ENCODE measurements around the gene PTGR3.
"Not testable (repeated sequence)": the region's sequence is repeated elsewhere in the genome, so short reads cannot be mapped to it uniquely, and the experiment has no call there.

The PTGR3 gene

GRCh38 chr18:75201282-75202270 is 7.4 kb downstream of the PTGR3 start:
- DNase-seq, result no peak

- DNase-seq, result no peak
Observed at GRCh38 chr18:75200605-75201280, 8.2 kb downstream of the PTGR3 start.

GRCh38 chr18:75200071-75200470 is 8.9 kb downstream of the PTGR3 start:
- DNase-seq, result no peak

GRCh38 chr18:75199327-75199726 is 9.6 kb downstream of the PTGR3 start:
- DNase-seq, result no peak

GRCh38 chr18:75198036-75198435 is 10.9 kb downstream of the PTGR3 start:
- DNase-seq, result no peak

- no peak for DNase-seq
Observed at GRCh38 chr18:75192899-75193298, 16.0 kb downstream of the PTGR3 start.

- DNase-seq, result no peak
Observed at GRCh38 chr18:75189696-75190095, 19.2 kb downstream of the PTGR3 start.

- not testable (repeated sequence) for DNase-seq
Observed at GRCh38 chr18:75187702-75188101, 21.2 kb downstream of the PTGR3 start.

GRCh38 chr18:75185460-75185859 is 23.5 kb downstream of the PTGR3 start:
- DNase-seq, result no peak

GRCh38 chr18:75183973-75184493 is 24.9 kb downstream of the PTGR3 start:
- DNase-seq, result no peak

GRCh38 chr18:75183524-75183923 is 25.4 kb downstream of the PTGR3 start:
- no peak for DNase-seq

- DNase-seq, result no peak
Observed at GRCh38 chr18:75179819-75180600, 28.9 kb downstream of the PTGR3 start.

- no peak for DNase-seq
Observed at GRCh38 chr18:75178376-75178775, 30.6 kb downstream of the PTGR3 start.

GRCh38 chr18:75176849-75177248 is 32.1 kb downstream of the PTGR3 start:
- DNase-seq, result no peak

- DNase-seq, result no peak
Observed at GRCh38 chr18:75173738-75174137, 35.2 kb downstream of the PTGR3 start.

GRCh38 chr18:75173125-75173432 is 35.9 kb downstream of the PTGR3 start:
- no peak for DNase-seq

GRCh38 chr18:75172299-75173124 is 36.4 kb downstream of the PTGR3 start:
- DNase-seq, result no peak

- no peak for DNase-seq
Observed at GRCh38 chr18:75170916-75171315, 38.0 kb downstream of the PTGR3 start.

- DNase-seq, result no peak
Observed at GRCh38 chr18:75170022-75170789, 38.7 kb downstream of the PTGR3 start.

- DNase-seq, result peak; percentile 65
Observed at GRCh38 chr18:75169411-75169810, 39.5 kb downstream of the PTGR3 start.

GRCh38 chr18:75168619-75169018 is 40.3 kb downstream of the PTGR3 start:
- peak; percentile 45 for DNase-seq
